GM21619 (cell line): Measurements from ENCODE around the gene CALHM4.

ENCODE experiments used
- ATAC-seq: cut with Tn5 transposase; IDR thresholded peaks from one replicate; pipeline ENCODE4 v1.9.1; 2021; ENCODE audit not compliant: unreplicated experiment

CALHM4 gene, protein sequence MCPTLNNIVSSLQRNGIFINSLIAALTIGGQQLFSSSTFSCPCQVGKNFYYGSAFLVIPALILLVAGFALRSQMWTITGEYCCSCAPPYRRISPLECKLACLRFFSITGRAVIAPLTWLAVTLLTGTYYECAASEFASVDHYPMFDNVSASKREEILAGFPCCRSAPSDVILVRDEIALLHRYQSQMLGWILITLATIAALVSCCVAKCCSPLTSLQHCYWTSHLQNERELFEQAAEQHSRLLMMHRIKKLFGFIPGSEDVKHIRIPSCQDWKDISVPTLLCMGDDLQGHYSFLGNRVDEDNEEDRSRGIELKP

DNA sequence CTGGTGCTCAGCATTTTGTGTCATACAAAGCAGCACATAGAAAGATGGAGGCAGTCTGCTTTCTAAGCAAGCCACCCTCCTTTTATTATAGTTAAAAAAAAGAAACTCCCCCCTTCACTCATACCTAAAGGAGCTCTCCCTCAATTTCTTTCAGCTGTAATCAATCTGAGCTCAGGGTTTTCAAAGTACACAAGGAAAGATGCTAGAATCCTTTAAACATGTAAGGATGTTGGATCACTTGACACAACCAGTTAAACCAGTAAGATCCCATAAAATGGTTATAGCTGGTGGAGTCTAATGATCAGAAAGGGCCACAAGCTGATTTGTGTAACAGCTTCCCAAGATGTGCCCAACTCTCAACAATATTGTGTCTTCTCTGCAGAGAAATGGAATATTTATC lies at the start of gene CALHM4:
Gene CALHM4 (plus strand): TSS at position 301 of the 400 bp plus-strand sequence. CDS start 43 bp downstream, at position 344.
- no peak for ATAC-seq

DNA sequence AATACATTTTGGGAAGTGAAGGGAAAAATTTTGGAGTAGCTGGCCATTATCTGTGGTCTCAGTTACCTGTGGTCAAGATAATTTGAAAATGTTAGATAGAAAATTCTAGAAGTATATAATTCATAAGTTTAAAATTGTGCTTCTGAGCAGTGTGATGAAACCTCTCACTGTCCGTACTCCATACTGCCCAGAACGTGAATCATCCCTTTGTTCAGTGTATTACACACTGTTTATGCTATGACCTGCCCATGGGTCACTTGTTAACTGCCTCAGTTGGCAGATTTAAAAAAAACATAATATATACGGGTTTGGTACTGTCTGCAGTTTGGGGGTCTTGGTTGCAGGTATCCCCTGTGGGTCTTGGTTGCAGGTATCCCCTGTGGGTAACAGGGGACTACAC lies 46.2 kb upstream of the CALHM4 start:
- ATAC-seq, result no peak

DNA sequence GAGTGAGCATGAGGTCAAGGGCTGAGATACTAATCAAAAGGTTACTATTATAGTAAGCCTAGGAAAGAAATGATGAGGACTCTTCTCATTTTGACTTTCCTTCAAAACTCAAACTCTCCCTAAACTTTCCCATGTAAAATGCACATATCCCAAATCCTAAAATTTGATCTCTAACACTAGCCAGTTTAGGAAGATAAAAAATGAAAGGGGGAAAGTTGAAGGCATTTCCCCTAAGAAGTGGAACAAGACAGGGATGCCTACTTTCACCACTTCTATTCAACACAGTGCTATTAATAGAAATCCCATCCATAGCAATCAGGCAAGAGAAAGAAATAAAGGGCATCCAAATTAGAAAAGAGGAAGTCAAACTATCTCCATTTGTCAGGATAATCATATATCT lies 45.0 kb upstream of the CALHM4 start:
- no peak for ATAC-seq

DNA sequence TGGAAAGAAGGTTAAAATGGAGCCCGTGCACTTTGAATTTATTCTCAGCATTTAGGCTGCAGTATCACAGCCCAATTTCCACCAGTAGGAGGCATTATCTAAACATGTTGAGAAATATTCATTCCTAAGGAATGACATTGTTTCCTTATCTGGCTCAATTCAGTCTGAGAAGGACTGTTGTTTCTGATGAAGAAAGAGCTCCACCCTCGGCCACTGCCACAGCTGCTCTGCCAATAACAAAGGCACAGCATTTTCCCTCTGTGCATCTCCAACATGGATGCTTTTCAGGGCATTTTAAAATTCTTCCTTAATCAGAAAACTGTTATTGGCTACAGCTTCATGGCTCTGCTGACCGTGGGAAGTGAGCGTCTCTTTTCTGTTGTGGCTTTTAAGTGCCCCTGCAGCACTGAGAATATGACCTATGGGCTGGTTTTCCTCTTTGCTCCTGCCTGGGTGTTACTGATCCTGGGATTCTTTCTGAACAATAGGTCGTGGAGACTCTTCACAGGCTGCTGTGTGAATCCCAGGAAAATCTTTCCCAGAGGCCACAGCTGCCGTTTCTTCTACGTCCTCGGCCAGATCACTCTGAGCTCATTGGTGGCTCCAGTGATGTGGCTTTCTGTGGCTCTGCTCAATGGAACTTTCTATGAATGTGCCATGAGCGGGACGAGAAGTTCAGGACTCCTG lies 42.0 kb upstream of the CALHM4 start, which contains the start of gene CALHM5:
Gene CALHM5 (plus strand): TSS at position 216 of the 687 bp plus-strand sequence. CDS start 58 bp downstream, at position 274.
- ATAC-seq, result no peak

DNA sequence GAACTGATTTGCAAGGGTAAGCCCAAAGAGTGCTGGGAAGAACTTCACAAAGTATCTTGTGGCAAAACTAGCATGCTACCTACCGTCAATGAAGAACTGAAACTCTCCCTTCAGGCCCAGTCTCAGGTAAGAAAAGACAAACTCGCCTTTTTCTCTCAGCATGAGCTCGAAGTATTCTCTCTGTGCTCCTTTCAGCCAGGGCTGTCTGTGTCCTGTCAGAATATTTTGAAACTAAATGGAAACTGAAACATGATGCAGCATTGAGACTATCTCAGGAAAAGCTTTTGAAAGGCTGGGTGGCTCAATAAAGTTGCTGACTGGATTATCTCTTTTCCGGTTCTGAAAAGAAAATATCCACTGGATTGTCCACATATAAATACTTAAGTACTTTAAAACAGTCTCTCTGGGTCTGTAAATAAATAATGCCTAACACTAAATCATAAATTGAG lies 41.4 kb upstream of the CALHM4 start:
- peak; percentile 84 for ATAC-seq

DNA sequence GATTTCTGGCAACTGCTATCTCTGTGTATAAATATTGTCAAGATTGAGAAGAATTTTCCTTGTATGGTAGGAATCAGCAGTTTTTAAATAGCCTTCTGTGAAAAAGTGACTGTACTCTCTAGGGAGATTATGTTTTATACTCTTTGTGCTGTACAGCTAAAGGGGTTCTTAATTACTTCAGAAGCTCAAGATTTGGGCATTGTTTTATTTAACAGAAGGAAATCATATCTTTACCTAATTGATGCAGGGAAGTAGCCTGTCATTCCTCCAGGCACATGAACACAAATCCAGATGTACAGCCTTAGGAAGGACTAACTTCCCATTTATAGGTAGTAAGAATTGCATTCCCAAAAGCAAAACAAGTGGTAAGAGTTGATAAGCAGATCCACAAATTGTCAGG lies 40.8 kb upstream of the CALHM4 start:
- no peak for ATAC-seq

DNA sequence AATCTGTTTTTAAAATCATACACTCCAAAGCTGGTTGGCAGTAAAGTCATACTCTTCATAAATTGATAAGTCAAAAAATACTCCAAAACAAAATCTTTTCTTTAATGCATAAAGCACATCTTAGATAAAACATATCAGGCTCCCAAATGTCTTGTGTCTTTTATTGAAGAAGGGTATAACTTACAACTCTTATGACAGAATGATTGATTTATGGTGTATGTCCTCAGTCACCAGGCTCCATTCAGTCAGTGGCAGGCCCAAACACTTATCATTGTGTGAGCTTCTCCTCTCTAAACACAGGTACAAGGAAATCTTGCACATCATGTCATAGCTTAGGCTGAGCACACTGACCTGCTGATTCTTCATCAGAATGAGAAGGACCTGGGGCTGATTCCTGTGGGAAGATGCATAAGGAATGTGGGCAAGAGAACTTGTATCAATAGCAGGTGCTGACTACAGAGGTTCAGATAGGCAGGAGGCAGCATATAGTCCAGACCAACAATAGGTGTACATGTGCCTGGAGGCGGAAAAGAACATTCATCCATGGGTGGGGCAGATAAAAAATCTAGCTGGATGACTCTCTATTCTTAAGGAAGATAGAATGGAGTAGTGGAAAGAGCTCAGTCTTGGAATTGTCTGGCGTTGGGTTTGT lies 40.2 kb upstream of the CALHM4 start:
- ATAC-seq, result no peak

DNA sequence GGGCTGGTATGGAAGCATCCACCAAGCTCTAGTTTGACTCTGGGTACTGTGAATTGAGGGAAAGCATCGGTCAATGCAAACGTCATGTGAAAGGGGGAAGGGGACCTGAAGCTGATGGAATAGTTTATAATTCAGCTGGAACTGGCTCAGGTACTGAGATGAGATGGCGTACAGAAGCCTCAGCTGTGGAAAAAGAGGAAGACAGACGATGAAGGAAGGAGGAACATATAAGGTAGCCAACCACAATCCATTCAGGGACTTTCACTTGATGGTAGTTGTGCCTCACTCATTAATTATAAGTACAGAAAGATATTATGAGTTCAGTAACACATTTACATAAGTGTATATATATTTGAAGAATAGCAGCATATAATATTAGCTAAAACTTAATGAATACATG lies 39.4 kb upstream of the CALHM4 start:
- no peak for ATAC-seq

DNA sequence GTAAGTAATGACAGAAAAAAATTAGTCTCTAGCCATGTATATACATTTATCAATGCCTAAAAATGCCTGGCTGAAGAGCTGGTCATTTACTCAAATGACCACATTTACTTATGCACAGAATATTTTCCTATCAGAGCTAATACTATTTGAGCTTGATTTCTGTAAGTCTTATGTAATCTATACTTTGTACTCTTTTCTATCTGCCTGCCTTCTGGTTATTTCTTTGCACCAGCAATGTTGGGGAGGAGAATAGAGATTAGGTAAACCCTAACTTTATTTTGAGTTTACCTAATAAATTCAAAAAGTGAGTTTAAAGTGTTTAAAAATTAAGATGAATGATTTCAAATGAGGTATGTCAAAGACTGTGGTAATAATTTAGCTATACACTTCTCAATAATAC lies 38.4 kb upstream of the CALHM4 start:
- no peak for ATAC-seq

DNA sequence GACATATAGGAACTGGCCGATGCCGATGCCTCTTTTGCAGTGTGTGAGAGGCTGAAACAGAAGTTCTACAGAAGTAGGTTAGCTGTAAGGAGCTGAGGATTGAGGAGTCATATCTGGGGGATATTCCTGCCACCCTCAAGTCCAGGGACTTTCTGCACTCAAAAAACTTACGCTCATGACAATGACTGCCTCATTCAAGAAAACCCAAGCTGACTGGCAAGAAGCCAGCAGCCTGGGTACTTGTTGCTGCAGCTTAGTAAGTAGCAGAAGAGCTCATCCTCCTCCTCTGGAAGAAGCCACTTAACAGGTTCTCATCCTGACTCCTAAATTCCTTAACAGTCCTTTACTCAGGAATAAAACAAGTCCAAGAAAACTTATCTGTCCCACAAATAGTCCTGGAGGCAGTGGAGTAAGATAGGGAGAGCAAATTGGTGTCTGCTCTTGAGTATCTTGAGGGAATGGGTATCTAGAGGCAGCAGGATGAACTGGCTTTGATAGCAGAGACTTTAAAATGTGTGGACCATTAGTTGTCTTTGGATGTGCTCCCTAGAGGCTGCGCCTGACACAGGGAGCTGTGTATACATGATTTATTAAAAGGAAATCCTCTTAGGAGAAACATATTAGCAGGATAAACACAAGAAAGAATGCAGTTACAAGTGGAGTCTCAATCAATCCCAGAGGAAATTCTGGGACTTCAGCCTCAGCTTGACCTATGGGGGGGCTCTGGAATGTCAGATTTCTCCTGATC lies 34.8 kb upstream of the CALHM4 start:
- no peak for ATAC-seq

DNA sequence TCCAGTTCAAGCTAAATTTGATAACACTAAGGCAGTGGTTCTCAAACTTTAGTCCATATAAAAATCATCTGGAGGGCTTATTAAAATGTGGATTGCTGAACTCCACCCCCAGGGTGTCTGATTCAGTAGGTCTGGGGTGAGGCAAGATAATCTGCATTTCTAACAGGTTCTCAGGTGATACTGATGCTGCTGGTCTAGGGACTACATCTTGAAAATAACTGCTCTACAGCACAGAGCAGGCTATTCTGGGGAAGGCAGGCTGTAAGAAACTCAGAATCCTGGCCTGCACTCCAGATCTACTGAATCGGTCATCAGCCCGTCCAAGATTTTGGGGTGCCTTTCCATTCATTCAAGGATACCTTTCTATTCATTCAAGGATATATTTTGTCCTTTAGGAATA lies 30.7 kb upstream of the CALHM4 start:
- no peak for ATAC-seq

DNA sequence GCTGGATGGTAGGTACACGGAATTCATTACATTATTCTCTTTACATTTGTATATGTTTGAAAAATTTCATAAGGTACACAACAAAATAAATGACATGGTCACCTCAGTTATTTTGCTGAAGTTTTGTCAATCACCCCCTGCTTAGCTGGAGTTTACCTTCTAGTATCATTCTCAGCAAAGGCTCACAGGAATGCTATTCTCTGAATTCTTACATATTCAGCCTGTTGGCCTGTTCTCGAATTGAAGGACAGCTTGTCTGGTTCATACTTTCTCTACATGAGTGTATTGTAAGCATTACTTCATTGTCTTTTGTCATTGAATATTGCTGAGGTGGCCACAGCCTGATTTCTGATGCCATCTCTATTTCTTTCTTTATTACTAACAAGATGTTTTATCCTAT lies 29.3 kb upstream of the CALHM4 start:
- no peak for ATAC-seq

DNA sequence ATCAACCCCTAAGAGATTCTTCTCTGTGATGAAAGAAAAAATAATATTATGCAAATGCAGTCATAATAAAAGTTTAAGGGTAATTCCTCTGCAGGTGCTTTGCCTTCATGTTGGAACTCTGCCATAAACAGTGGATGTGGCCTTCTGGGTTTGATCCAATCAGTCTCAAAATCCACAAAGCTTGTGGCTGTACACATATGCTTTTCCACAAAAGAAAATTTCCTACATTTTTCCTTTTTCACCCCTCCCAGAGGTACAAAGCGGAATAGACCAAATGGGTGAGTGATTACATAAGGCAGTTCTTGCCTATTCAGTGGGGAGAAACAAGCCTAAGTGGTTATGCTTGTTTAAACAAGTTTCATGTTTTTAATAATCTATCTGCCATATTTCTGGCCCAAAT lies 25.4 kb upstream of the CALHM4 start:
- ATAC-seq, result no peak

DNA sequence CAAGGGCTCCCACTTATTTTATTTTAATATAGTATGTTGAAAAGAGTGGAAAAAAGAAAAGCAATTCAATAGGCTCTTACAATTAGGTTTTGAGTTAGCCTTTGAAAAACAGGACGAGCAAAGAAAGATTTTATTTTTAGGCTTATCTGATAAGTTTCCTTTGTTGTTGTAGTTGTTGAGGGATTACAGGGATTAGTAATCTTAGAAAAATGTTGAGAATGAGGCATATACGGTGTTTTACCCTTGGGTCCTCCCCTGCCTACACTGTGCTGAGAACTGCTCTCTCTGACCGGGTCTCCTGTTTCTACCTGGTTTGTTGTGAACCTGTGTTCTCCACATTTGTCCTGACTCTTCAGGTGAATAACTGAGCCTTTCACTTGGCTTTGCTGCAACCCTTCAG lies 24.8 kb upstream of the CALHM4 start:
- ATAC-seq, result no peak

DNA sequence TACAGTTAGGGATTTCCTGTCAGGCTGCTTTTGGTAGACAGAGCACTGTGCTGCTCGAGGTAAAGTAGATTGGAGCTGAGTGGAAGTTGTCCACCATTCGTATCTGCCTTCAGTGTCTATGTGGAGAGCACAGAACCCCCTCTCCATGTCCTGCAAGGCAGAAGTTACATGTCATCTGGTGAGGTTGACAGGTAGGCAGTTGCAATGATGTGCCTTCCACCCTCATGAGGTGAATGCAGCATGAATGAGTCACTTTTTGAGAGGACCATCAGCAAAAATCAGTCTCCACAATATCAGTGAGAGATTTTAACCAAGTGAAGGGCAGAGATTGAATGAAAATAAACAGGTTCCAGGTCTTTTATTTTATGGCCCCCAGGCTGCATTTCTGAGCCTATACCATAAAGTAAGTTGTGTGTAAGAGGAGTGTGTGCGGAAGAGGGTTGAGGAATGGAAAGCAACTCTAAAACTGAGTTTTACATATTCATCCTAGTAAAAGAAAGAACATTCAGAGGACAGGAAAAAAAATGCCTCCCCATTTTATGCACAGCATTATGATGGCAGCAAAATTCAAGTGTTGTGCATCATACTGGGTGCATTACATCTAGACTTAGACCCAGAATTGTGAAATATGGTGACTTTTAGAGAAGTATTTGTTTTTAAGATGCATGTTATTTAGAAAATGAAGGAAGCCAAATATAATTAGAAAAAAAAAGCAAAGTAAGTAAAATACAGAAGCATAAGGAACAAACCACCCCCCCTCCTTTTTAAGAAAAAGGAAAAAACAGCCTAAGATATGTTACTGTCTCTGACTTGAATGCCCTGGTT lies 23.9 kb upstream of the CALHM4 start:
- no peak for ATAC-seq

DNA sequence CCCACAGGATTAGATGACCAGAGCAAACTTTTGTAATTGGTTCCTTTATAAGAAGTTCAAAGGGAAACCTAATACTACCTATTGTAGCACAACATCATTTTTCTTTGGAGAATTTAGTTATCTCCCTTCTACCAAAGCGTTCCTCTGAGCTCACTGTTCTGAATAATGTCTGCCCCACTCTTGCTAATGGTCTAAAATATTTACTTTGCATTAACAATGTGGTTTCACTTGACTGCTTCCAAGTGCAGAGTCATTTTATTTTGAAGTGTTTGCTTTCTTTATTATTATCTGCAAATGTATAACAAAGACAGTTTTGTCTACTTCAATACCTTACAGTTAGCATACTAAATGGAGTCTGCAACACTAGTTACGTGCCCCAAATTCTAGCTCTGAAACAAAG lies 23.1 kb upstream of the CALHM4 start:
- ATAC-seq, result no peak

DNA sequence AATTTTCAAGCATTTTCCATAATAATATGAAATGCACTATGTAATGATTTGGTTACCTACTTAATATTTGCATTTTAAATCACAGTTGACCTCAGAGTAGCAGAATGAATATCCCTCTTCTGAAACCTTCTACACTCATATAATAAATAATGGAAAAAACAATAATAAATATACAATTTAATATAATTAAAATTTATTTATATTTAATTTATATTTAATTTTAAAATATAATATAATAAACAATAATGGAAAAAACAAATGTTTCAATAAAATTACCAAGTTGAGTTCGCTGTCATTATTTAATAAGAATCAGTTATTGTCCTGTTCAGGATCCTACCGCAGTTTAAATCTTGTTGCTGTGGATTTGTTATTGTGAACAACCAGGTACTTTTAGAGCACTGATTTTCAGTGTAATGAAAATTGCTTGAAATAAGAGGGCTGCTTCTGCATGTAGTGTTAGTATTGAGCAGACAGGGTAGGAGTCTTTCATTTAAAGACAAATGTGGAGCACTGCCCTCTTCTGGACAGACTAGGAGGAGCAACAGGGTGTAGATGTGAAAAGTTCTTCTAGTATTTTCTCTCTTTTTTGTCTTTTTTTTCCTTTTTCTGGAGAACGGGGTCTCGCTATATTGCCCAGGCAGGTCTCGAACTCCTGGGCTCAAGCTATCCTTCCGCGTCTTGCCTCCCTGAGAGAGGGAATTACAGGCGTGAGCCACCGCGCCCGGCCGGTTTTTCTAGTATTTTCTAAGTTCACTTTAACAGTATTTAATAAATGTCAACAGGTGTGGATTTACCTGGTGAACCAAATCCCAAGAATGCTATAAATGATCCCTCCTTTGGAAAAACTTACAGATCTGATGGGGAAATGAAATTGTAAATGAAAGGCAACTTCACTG lies 21.6 kb upstream of the CALHM4 start:
- peak; percentile 77 for ATAC-seq

DNA sequence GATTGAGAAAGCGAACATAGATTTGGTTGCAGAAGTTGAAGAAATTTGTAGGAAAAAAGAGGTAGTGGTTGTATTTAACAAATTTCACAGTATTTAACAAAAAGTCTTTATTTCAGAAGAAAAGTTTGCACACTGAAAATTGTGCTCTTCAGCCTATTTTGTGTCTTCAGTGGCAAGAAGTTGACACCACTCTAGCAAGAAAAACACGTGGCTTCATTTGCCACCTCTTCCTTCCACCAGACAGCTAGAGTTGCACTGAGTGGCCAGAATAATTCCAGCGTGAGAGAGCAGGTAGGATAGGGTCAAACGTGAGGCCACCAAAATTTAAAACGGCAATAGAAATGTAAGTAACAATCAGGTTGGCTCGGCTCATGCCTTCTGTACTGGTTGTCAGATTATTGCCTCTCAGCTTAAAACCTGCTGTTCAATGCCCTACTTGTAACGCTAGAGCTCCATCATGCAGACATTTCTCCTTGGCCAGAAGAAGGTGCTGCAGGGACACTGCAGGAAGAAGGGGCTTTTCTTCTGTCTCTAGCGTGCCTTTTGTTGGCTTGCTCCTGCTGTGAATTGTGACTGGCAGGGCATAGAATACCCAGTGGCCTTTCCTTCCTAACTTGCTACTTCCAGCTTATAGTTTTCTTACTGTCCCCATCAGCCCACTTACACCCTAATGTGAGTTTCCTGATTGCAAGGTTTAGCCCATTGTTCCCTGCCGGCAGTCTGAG lies 20.2 kb upstream of the CALHM4 start:
- ATAC-seq, result no peak

DNA sequence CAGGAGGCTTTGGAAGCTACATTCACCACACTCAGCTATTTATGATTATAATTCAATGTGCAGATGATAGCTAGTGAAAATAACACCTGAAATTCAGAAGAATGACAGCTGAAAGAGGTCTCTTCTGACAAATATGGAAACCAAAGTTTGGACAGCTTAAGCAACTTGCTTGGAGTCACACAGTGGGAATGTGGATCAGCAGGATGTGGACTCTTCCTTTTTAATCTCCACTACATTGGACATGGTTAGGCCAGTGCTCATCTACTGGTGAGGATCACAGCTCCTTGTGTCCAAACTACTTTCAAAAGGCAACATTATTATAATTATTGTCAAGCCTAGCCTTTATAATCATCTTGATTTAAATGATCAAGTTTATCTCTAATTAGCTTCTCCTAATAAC lies 18.4 kb upstream of the CALHM4 start:
- no peak for ATAC-seq
